Hematopoietic multipotent progenitor cell treated with erythropoietin and hydrocortisone succinate and interleukin-3 and kit ligand, for 8 days (in vitro differentiated cells): ENCODE results near the gene PLD1.
"Not testable (repeated sequence)": the region's sequence is repeated elsewhere in the genome, so short reads cannot be mapped to it uniquely, and the experiment has no call there.

ENCODE experiments used
- DNase-seq: peaks from one replicate; pipeline ENCODE4 v3.0.0-alpha.2; 2015

PLD1 gene

GRCh38 chr3:171598990-171599389 is 211.3 kb downstream of the PLD1 start:
- no peak for DNase-seq

DNA sequence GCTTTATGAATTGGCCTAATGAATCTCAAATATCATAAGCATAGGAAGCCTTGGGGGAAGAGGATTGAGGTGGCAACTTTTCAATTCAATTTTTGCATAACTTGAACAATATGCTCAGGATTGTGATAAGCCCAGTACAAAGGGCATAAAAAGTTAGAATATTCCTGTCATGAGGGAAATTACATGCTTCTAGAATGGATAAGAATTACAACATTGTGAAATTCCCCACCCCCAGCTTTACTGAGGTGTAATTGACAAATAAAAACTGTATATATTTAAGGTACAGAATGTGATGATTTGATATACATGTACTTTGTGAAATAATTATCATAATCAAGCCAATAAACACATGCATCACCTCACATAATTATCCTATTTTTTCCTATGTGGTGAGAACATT is 217.5 kb downstream of the PLD1 start:
- DNase-seq = no peak

DNA sequence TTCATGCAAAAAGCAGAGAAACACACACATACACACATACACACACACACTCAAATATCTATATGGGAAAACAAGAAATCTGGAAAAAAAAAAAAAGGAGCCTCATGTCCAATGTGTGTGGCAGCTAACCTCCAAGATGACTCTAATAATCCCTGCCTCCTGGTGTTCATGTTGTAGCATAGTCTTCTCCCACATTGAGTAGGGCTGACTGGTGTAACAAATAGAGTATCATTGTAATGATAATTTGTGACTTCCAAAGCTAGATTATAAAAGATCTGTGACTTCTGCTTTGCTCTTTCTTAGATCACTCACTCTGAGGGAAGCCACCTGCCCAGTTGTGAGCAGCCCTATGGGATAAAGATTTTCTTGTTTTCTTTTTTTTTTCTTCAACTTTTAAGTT is 219.2 kb downstream of the PLD1 start:
- no peak for DNase-seq

- no peak for DNase-seq
Observed at GRCh38 chr3:171586274-171586673, 224.0 kb downstream of the PLD1 start.

DNA sequence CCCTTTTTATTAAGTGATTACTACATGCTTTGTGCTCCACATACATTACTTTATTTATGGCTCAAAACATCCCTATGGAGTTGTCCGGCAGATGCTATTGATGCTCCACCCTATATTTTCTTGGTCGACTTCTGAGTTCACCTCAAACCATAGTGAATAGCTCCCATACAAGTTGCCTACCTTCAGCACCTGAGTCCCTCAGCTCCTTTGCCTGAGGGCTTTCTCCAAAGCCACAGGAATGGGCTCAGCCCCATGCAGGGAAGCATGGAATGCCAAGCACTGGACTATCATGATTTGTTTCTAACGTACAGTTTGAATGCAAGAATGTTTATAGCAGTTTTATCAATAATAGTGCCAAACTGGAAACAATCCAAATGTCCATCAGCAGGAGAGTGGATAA is 225.2 kb downstream of the PLD1 start:
- DNase-seq = no peak

GRCh38 chr3:171584100-171584499 is 226.2 kb downstream of the PLD1 start:
- DNase-seq = no peak

DNA sequence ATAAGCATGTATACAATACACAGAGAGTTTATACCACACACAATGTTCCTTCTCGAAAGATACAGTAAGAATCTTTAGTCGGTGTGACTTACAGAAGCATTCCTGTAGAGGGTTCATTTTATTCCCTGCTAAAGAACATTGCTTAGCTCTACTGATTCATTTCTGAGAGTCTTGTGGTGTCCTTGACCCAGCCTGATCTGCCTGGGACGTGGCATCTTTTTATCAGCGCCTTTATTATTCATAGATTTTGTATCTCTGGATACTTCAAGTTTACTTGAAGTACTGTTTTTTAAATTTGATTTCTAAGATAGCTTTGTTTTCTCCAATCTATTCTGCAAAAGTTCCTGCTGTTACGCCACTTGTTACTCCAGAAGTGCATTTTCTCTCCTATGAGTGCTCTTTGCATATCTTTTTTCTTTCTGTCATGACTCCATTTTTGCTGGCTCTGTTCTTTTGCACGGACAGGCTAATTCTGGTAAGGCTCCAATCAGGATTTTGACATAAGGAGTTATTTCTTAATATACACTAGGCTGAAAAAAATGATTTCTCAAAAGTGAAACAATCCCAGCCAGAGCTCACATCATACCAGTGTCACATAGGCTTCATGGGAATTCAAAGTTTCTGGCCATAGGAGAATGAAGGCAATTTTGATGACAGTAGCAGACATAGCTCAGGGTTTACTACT is 235.6 kb downstream of the PLD1 start:
- DNase-seq = no peak

GRCh38 chr3:171569571-171570132 is 240.6 kb downstream of the PLD1 start:
- DNase-seq = no peak

- no peak for DNase-seq
Observed at GRCh38 chr3:171568766-171569165, 241.5 kb downstream of the PLD1 start.

DNA sequence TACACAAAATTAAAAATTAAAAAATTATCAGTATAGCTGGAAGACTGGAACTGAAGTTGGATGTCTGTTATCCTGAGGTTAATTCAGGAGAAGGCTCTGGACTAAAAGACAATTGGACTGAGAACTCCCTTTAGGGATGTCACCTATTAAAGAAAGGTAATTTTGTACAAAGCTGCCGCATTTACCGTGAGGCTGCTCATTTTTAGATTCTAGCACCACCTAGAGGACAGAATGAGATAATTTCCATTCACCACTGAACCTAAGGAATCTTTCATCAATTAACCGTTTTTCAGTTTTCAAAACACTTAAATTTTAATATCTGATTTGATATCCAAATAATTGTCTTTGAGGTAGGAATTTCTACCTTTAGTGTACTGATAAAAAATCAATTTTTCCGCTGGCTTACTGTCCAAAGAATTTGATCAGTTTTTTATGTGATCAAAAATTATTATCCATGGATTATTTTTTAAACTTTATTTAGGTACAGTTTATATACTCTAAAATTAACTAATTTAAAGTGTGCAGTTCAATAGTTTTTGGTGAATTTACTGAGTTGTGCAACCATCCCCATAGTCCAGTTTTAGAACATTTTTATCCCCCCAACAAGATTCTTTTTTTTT is 243.4 kb downstream of the PLD1 start:
- DNase-seq = peak; percentile 59

- no peak for DNase-seq
Observed at GRCh38 chr3:171565481-171566058, 244.7 kb downstream of the PLD1 start.

GRCh38 chr3:171564748-171565480 is 245.4 kb downstream of the PLD1 start:
- DNase-seq = no peak

- DNase-seq = no peak
Observed at GRCh38 chr3:171563298-171563697, 247.0 kb downstream of the PLD1 start.

DNA sequence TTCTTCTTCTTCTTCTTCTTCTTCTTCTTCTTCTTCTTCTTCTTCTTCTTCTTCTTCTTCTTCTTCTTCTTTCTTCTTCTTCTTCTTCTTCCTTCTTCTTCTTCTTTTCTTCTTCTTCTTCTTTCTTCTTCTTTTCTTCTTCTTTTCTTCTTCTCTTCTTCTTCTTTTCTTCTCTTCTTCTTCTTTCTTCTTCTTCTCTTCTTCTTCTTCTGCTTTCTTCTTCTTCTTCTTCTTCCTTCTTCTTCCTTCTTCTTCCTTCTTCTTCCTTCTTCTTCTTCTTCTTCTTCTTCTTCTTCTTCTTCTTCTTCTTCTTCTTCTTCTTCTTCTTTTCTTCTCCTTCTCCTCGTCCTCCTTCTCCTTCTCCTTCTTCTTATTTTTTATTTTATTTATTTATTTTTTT is 247.8 kb downstream of the PLD1 start:
- not testable (repeated sequence) for DNase-seq

- DNase-seq = no peak
Observed at GRCh38 chr3:171561596-171562323, 248.5 kb downstream of the PLD1 start.

DNA sequence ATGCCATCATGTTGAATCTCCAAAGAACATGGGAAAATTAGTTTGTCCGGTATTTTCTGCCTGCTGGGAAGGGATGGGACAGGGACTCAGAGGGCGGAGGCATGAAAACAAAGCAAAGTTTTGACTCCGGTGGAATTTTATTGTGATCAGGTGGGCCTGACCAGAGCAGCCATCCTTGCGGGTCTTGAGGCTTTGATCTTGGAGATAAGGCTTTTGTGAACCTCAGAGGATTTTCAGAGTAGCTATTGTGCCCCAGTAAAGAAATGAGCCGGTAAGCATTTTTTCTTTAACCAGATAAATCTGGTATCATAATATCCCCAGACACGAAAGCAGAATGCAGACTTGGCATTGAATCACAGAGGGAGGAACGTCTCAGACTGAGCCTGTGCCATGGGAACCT is 250.7 kb downstream of the PLD1 start:
- no peak for DNase-seq

DNA sequence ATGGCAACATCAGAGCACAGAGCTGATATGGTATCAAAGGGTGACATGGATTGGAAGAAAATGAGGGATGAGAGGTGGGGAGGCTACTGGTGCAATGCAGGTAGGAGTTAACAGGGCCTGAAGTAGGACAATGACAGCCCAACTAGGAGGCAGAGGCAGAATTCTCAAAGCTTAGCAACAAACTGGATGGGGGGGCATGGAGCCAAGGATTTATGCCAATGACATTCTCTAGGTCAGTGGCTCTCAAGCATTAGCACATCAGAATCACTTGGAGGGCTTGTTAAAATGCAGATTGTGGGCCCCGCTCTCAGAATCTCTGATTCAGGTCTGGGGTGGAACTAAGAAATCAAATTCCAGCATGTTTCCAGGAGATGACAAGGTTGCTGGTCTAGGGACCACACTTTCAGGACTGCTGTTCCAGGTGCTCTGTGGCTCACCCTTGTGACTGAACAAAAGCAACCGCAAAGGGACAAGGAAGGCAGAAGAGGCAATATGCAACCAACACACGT is 252.0 kb downstream of the PLD1 start:
- no peak for DNase-seq

GRCh38 chr3:171557173-171557572 is 253.1 kb downstream of the PLD1 start:
- no peak for DNase-seq

GRCh38 chr3:171556574-171557145 is 253.6 kb downstream of the PLD1 start:
- DNase-seq = no peak

GRCh38 chr3:171556148-171556547 is 254.1 kb downstream of the PLD1 start:
- peak; percentile 21 for DNase-seq

DNA sequence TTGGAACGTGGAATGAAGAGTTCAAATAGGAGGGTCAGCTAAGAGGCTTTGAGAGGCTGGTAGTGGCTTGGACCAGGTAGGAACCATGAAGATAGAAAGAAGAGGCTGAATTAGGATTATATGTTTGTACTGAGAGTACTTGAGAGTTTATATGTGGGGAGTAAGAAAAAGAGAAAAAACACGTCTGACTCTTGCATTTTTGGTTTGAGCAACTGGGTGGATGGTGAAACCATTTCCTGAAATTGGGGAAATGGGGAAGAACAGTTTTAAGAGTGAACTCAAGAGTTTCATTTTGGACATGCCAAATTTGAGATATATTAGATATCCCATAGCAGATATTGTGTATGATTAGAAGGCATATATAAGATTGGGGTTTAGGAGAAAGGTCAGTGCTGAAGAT is 257.2 kb downstream of the PLD1 start:
- no peak for DNase-seq

DNA sequence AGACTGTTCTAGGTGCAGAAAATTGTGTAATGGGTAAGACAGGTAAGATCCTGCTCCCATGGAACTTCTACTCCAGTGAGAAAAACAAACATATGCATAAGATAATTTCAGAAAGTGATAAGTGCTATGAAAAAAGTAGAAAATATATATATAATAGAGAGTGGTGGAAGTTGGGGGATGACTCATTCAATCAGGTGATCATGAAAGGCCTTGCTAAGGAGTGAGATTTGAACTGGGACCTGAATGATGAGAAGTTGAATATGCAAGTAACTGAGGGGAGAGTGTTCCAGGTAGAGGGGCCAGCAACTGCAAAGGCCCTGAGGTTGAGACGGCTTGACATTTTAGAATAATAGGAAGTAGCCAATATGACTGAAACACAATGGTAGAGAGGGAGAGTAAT is 257.8 kb downstream of the PLD1 start:
- no peak for DNase-seq
